A549 (cell line): ENCODE measurements around the gene HRC. TPM values are rescaled to one million over a fixed set of nuclear protein-coding genes. Genes with fewer than 3 reads are reported as not detected.

Experiments used
- ATAC-seq, 2 experiments: fragments of 200-7000 bp in 1 of 2; fragments of >200 bp in 1 of 2; cut with Nextera tagmentation in 1 of 2; cut with Tn5 transposase in 1 of 2; 3 replicates each; pipeline versions ENCODE4 v1.8.0 to v1.9.1; 2018 to 2020; ENCODE audit warnings: mild to moderate bottlenecking in 1 of 2, moderate library complexity in 1 of 2
- CTCF ChIA-PET: fragments of 300-600 bp; sonication (Branson Sonifier 250); formaldehyde crosslinking; extraction: SDS; loops from one replicate; lab custom pipeline; 2021; ENCODE audit warnings: antibody characterized with exemption, inconsistent platforms; lab: Yijun Ruan, JAX
- POLR2A ChIA-PET: fragments of 350-600 bp; formaldehyde crosslinking; extraction: SDS; loops from one replicate; lab custom pipeline; 2021; ENCODE audit warnings: antibody characterized with exemption, inconsistent platforms; lab: Yijun Ruan, JAX
- DNase-seq, 2 experiments: peaks; one replicate each; pipeline versions ENCODE4 v3.0.0 to v3.0.0-alpha.2; 2011 to 2016; ENCODE audit warnings: low read depth in 1 of 2, low spot score in 1 of 2
- FAIRE-seq: peaks from 2 replicates; lab custom pipeline; 2011; peaks lifted over from hg19 to GRCh38; lab: Jason Lieb, UNC
- H3K27ac ChIP-seq, 2 experiments: fragments of >200 bp; sonication (Bioruptor Twin); formaldehyde crosslinking; 3 replicates each; pipeline ENCODE4 v1.5.1; 2016 to 2017
- H3K4me1 ChIP-seq: fragments of >200 bp; sonication (Bioruptor Twin); formaldehyde crosslinking; 3 replicates; pipeline ENCODE4 v1.6.1; 2016
- H3K4me2 ChIP-seq: fragments of >200 bp; sonication (Bioruptor Twin); formaldehyde crosslinking; 3 replicates; pipeline ENCODE4 v1.6.1; 2016
- H3K4me3 ChIP-seq: fragments of >200 bp; sonication (Bioruptor Twin); formaldehyde crosslinking; 3 replicates; pipeline ENCODE4 v1.5.1; 2016
- H3K9me3 ChIP-seq: fragments of >200 bp; sonication (Bioruptor Twin); formaldehyde crosslinking; 3 replicates; pipeline ENCODE4 v1.6.1; 2016
- BHLHE40 ChIP-seq: IDR thresholded peaks from 2 replicates; pipeline ENCODE4 v1.6.1; 2012; ENCODE audit warnings: low read depth, low read length, inconsistent platforms
- CHD2 ChIP-seq: fragments of 150-350 bp; IDR thresholded peaks from 2 replicates; pipeline ENCODE4 v1.6.1; 2014; ENCODE audit warnings: low read length; ENCODE audit not compliant: partially characterized antibody
- FOSL2 ChIP-seq, 2 experiments: fragments of 450-650 bp in 1 of 2; fragments of >200 bp in 1 of 2; sonication (Bioruptor Twin) in 1 of 2; formaldehyde crosslinking; IDR thresholded peaks; 2 replicates each; pipeline versions ENCODE4 v1.5.0 to v1.6.1; 2016 to 2020; ENCODE audit warnings: mild to moderate bottlenecking in 1 of 2, moderate library complexity in 1 of 2
- GATA3 ChIP-seq: IDR thresholded peaks from 2 replicates; pipeline ENCODE4 v1.6.1; 2012; ENCODE audit warnings: borderline replicate concordance
- HES2 ChIP-seq: fragments of >200 bp; sonication (Bioruptor Twin); formaldehyde crosslinking; IDR thresholded peaks from 2 replicates; pipeline ENCODE4 v1.6.1; 2016
- HMGXB4 ChIP-seq: fragments of 250-450 bp; sonication (Bioruptor Pico); IDR thresholded peaks from 2 replicates; pipeline ENCODE4 v1.5.0; 2021; ENCODE audit warnings: mild to moderate bottlenecking, moderate library complexity, borderline replicate concordance
- HOXB13 ChIP-seq: fragments of 250-450 bp; sonication (Bioruptor Pico); IDR thresholded peaks from 2 replicates; pipeline ENCODE4 v1.5.0; 2020; ENCODE audit warnings: low read depth, mild to moderate bottlenecking, moderate library complexity
- JUN ChIP-seq, 2 experiments: fragments of >200 bp; sonication (Bioruptor Twin); formaldehyde crosslinking; IDR thresholded peaks; 2 replicates in 1 of 2; 3 replicates in 1 of 2; pipeline ENCODE4 v1.6.1; 2016 to 2017
- MAX ChIP-seq: IDR thresholded peaks from 2 replicates; pipeline ENCODE4 v1.6.1; 2012
- MAZ ChIP-seq: fragments of 150-350 bp; IDR thresholded peaks from 2 replicates; pipeline ENCODE4 v1.6.1; 2014; ENCODE audit warnings: antibody characterized with exemption, low read depth, low read length, borderline replicate concordance
- MYC ChIP-seq: IDR thresholded peaks from 2 replicates; pipeline ENCODE4 v1.6.1; 2012; ENCODE audit warnings: mild to moderate bottlenecking, inconsistent platforms, low read length, improper control_type of control experiment, borderline replicate concordance
- POLR2A ChIP-seq: IDR thresholded peaks from 2 replicates; pipeline ENCODE4 v1.6.1; 2012; ENCODE audit warnings: mild to moderate bottlenecking, low read length
- POLR2AphosphoS2 ChIP-seq: conservative IDR thresholded peaks from 2 replicates; pipeline ENCODE4 v1.6.1; 2012; ENCODE audit warnings: low read length, improper control_type of control experiment, inconsistent platforms
- RARB ChIP-seq: fragments of 250-450 bp; sonication (Bioruptor Pico); IDR thresholded peaks from 2 replicates; pipeline ENCODE4 v1.8.0; 2021; ENCODE audit warnings: mild to moderate bottlenecking, moderate library complexity
- REST ChIP-seq: fragments of 200-600 bp; sonication (generic); IDR thresholded peaks from 2 replicates; pipeline ENCODE4 v1.6.1; 2016; ENCODE audit warnings: antibody characterized with exemption, mild to moderate bottlenecking, moderate library complexity
- SREBF2 ChIP-seq: fragments of 450-650 bp; IDR thresholded peaks from 2 replicates; pipeline ENCODE4 v1.6.1; 2014; ENCODE audit warnings: mild to moderate bottlenecking, moderate library complexity
- ZC3H11A ChIP-seq: fragments of 450-650 bp; IDR thresholded peaks from 2 replicates; pipeline ENCODE4 v1.6.1; 2014; ENCODE audit warnings: antibody characterized with exemption, mild to moderate bottlenecking
- WGBS: methylation state at CpG from one replicate; pipeline ENCODE4 v1.1.6; 2017; ENCODE audit errors: missing lambda C conversion rate; 5-methylcytosine and 5-hydroxymethylcytosine counted together
- polyA plus RNA-seq, 4 experiments: library from polyadenylated mRNA; depleted of rRNA in 3 of 4; stranded (reverse); fragments of >200 nt; fragmentation: RNase III in 1 of 4; extraction: RNeasy Plus Mini Kit Qiagen cat#74134 plus additional on column Dnase treatment in 1 of 4; gene quantifications; 2 replicates in 3 of 4; 3 replicates in 1 of 4; pipeline ENCODE4 v1.2.3, GENCODE V29; 2011 to 2017

The HRC gene
- polyA plus RNA-seq, 2 of the 4 experiments (the other 2 are of a cell fraction), result 0.04 TPM

GRCh38 chr19:49150106-49150943 lies 4.9 kb downstream of the HRC start (continued):
- TF ChIP-seq JUN (IDR thresholded peaks at IDR 0.05) (peak; percentile 30 to 37; a peak in 2 of 5 replicates), HMGXB4 (CRISPR knock-in tag) (no peak), HES2 (no peak), POLR2AphosphoS2 (no peak), FOSL2 (IDR thresholded peaks at IDR 0.05) (no peak), FOSL2 (CRISPR knock-in tag; IDR thresholded peaks at IDR 0.05) (no peak), POLR2A (peak; percentile 24; the same call in 1 of the 2 replicates), CHD2 (no peak)
- TF ChIP-seq, all 56 proteins: peak for 7

- peak; percentile 82 to 91 for DNase-seq
- POLR2A ChIA-PET, result interaction anchor here (0.5 to 2.7 kb wide), 6 partner anchors 22 to 304 kb away, joined by 3 to 14 read pairs (median 4); partner anchors contain the start of genes ALDH16A1, GYS1, PPFIA3 and RUVBL2
- TF ChIP-seq HOXB13 (CRISPR knock-in tag) (no peak), SREBF2 (no peak), REST (0 out of 2 replicates have a peak, but pooled peaks have one; percentile 55), ZC3H11A (no peak), GATA3 (peak; percentile 82), MYC (0 out of 2 replicates have a peak, but pooled peaks have one; percentile 1), RARB (CRISPR knock-in tag) (no peak), BHLHE40 (peak; percentile 91), MAX (peak; percentile 66; the same call in 1 of the 2 replicates), MAZ (0 out of 2 replicates have a peak, but pooled peaks have one; percentile 54)
- Histone ChIP-seq H3K4me1 (peaks cover 31% of the 10 kb centered on the region), H3K4me3 (peak overlapping the region; percentile 68), H3K4me2 (peak overlapping the region; percentile 100), H3K9me3 (no peaks in the 10 kb centered on the region), H3K27ac (peak overlapping the region; percentile 76 to 83)
- ATAC-seq, result peak; percentile 8 to 47
- CTCF ChIA-PET, result interaction anchor here (0.6 to 15.0 kb wide), 14 partner anchors 20 to 266 kb away, joined by 3 to 298 read pairs (median 8); partner anchors contain the start of genes LIN7B and PPFIA3
- no peak for FAIRE-seq
- 1% methylated on average over 16 of the region's 23 CpGs for WGBS
Observed at GRCh38 chr19:49149652-49150105, 5.5 kb downstream of the HRC start.
